ENCODE results near the gene B3GNT7. TPM values are rescaled to one million over a fixed set of nuclear protein-coding genes. Genes with fewer than 3 reads are reported as not detected.

B3GNT7 gene
- polyA plus RNA-seq, 1 donor (not counting 4 experiments of a cell fraction or from before 2014, with no cell fraction given), result not detected

GRCh38 chr2:231370749-231371429 lies 24.6 kb upstream of the B3GNT7 start:
- Histone ChIP-seq H2AFZ (ENCODE audit: control insufficient read depth, low read length) (no peak overlapping the region), H3K4me3 (ENCODE audit: control insufficient read depth in 2 of 3, extremely low read depth in 1 of 3, insufficient read depth in 2 of 3, low read depth in 1 of 3, low read length in 3 of 3) (no peak overlapping the region), H3K9me1 (ENCODE audit: control insufficient read depth, extremely low read depth, insufficient read depth, low read length) (no peaks in the 10 kb centered on the region), H3K27ac (ENCODE audit: control insufficient read depth, insufficient read depth, low read length) (no peak overlapping the region), H3K36me3 (ENCODE audit: control insufficient read depth in 2 of 2, extremely low read depth in 1 of 2, insufficient read depth in 2 of 2, low read length in 2 of 2) (no peaks in the 10 kb centered on the region), H3K9ac (ENCODE audit: control insufficient read depth, extremely low read depth, insufficient read depth, low read length) (no peak overlapping the region), H4K20me1 (ENCODE audit: control insufficient read depth, extremely low read depth, insufficient read depth, low read length) (no peaks in the 10 kb centered on the region), H3K4me2 (ENCODE audit: control insufficient read depth, extremely low read depth, insufficient read depth, low read depth, low read length) (no peak overlapping the region), H3K9me3 (ENCODE audit: control insufficient read depth, low read depth, low read length) (no peaks in the 10 kb centered on the region), H3K79me2 (ENCODE audit: control insufficient read depth, insufficient read depth, low read length) (no peaks in the 10 kb centered on the region), H3K4me1 (ENCODE audit: control insufficient read depth, extremely low read depth, insufficient read depth, low read length) (no peaks in the 10 kb centered on the region), H3K27me3 (ENCODE audit: control insufficient read depth, extremely low read depth, insufficient read depth, low read length) (no peaks in the 10 kb centered on the region)
- DNase-seq (ENCODE audit: low read depth, low spot score) (no peak), FAIRE-seq (no peak)
- TF ChIP-seq EZH2 (IDR thresholded peaks at IDR 0.05; ENCODE audit: low read length), result no peak
- TF ChIP-seq, protein P1, sequence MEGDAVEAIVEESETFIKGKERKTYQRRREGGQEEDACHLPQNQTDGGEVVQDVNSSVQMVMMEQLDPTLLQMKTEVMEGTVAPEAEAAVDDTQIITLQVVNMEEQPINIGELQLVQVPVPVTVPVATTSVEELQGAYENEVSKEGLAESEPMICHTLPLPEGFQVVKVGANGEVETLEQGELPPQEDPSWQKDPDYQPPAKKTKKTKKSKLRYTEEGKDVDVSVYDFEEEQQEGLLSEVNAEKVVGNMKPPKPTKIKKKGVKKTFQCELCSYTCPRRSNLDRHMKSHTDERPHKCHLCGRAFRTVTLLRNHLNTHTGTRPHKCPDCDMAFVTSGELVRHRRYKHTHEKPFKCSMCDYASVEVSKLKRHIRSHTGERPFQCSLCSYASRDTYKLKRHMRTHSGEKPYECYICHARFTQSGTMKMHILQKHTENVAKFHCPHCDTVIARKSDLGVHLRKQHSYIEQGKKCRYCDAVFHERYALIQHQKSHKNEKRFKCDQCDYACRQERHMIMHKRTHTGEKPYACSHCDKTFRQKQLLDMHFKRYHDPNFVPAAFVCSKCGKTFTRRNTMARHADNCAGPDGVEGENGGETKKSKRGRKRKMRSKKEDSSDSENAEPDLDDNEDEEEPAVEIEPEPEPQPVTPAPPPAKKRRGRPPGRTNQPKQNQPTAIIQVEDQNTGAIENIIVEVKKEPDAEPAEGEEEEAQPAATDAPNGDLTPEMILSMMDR (optimal IDR thresholded peaks at IDR 0.05 in 1 of 3, IDR thresholded peaks at IDR 0.05 in 1 of 3, conservative IDR thresholded peaks at IDR 0.05 in 1 of 3; ENCODE audit: extremely low read depth in 1 of 3, insufficient read depth in 2 of 3, low read length in 3 of 3), result no peak
- dilution Hi-C loops (cut with MboI; ENCODE audit: extremely low pct_ligation_motif_present, low sequenced_read_pairs), result no loop called here

DNA sequence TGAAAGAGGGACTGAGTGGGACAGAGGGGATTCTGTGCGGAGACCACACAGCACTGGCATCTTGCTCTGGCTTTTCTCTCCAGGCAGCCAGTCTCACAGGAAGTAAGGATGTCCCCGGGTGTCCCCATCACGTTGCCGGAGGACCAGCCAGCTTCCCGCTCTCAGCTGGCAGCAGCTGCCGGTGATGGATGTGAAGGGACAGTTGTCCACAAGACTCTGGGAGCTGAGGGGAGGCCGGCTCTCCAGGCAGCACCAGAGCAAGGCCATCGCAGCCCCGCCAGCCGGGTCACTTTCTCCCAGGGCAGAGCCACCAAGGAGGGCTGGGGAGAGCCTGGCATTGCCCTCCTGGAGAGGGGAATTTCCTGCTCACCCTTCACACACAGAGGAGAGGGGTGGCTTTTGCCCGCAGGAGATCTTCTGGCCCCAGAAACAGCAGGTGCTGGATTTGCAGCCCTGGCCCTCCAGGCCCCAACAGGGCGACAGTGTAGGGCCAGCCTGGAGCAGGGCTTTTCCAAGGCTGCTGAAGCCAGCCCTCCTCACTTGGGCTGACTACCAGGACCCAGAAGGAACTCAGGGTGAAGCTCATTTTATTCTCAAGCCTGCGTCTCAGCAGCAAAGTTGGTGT lies 24.0 kb upstream of the B3GNT7 start:
- Histone ChIP-seq H3K4me2 (ENCODE audit: control insufficient read depth, extremely low read depth, insufficient read depth, low read depth, low read length) (no peak overlapping the region), H2AFZ (ENCODE audit: control insufficient read depth, low read length) (no peak overlapping the region), H4K20me1 (ENCODE audit: control insufficient read depth, extremely low read depth, insufficient read depth, low read length) (no peaks in the 10 kb centered on the region), H3K9ac (ENCODE audit: control insufficient read depth, extremely low read depth, insufficient read depth, low read length) (no peak overlapping the region), H3K27me3 (ENCODE audit: control insufficient read depth, extremely low read depth, insufficient read depth, low read length) (no peaks in the 10 kb centered on the region), H3K79me2 (ENCODE audit: control insufficient read depth, insufficient read depth, low read length) (no peaks in the 10 kb centered on the region), H3K27ac (ENCODE audit: control insufficient read depth, insufficient read depth, low read length) (no peak overlapping the region), H3K36me3 (ENCODE audit: control insufficient read depth in 2 of 2, extremely low read depth in 1 of 2, insufficient read depth in 2 of 2, low read length in 2 of 2) (no peaks in the 10 kb centered on the region), H3K9me1 (ENCODE audit: control insufficient read depth, extremely low read depth, insufficient read depth, low read length) (no peaks in the 10 kb centered on the region), H3K9me3 (ENCODE audit: control insufficient read depth, low read depth, low read length) (no peaks in the 10 kb centered on the region), H3K4me1 (ENCODE audit: control insufficient read depth, extremely low read depth, insufficient read depth, low read length) (no peaks in the 10 kb centered on the region), H3K4me3 (ENCODE audit: control insufficient read depth in 2 of 3, extremely low read depth in 1 of 3, insufficient read depth in 2 of 3, low read depth in 1 of 3, low read length in 3 of 3) (no peak overlapping the region)
- TF ChIP-seq, protein P1 (optimal IDR thresholded peaks at IDR 0.05 in 1 of 3, IDR thresholded peaks at IDR 0.05 in 1 of 3, conservative IDR thresholded peaks at IDR 0.05 in 1 of 3; ENCODE audit: extremely low read depth in 1 of 3, insufficient read depth in 2 of 3, low read length in 3 of 3), result no peak
- TF ChIP-seq EZH2 (IDR thresholded peaks at IDR 0.05; ENCODE audit: low read length), result no peak
- no peak for DNase-seq (ENCODE audit: low read depth, low spot score)
- no peak for FAIRE-seq
- dilution Hi-C loops (cut with MboI; ENCODE audit: extremely low pct_ligation_motif_present, low sequenced_read_pairs), result no loop called here

All from keratinocyte (primary cell).